Measurements from ENCODE around the gene GYG1.

The GYG1 gene

GRCh38 chr3:149015393-149015792 lies 24.1 kb downstream of the GYG1 start:
- DNase-seq (ENCODE audit: extremely low spot score): no peak
- ChIA-PET CTCF (no interaction called here), POLR2A (no interaction called here)
- TF ChIP-seq ELF4 (IDR thresholded peaks at IDR 0.05) (no peak), LEF1 (IDR thresholded peaks at IDR 0.05; ENCODE audit: borderline replicate concordance) (no peak), PKNOX1 (IDR thresholded peaks at IDR 0.05) (no peak), SP1 (IDR thresholded peaks at IDR 0.05) (no peak), FOXA1 (IDR thresholded peaks at IDR 0.05) (no peak), BHLHE40 (IDR thresholded peaks at IDR 0.05; ENCODE audit: borderline replicate concordance) (no peak), HDGF (IDR thresholded peaks at IDR 0.05; ENCODE audit: borderline replicate concordance) (no peak), FOXM1 (IDR thresholded peaks at IDR 0.05; ENCODE audit: borderline replicate concordance) (no peak), FOXK2 (IDR thresholded peaks at IDR 0.05) (no peak), TARDBP (IDR thresholded peaks at IDR 0.05) (no peak), CTBP1 (IDR thresholded peaks at IDR 0.05; ENCODE audit: borderline replicate concordance) (no peak), NFRKB (IDR thresholded peaks at IDR 0.05) (no peak), L3MBTL2 (conservative IDR thresholded peaks at IDR 0.05) (no peak), ZNF384 (IDR thresholded peaks at IDR 0.05) (no peak), ARNT (IDR thresholded peaks at IDR 0.05) (no peak), SUZ12 (IDR thresholded peaks at IDR 0.05) (no peak)

- ChIA-PET CTCF (no interaction called here), POLR2A (no interaction called here)
- TF ChIP-seq LEF1 (IDR thresholded peaks at IDR 0.05; ENCODE audit: borderline replicate concordance) (no peak), HDGF (IDR thresholded peaks at IDR 0.05; ENCODE audit: borderline replicate concordance) (no peak), ARNT (IDR thresholded peaks at IDR 0.05) (no peak), FOXK2 (IDR thresholded peaks at IDR 0.05) (no peak), CTBP1 (IDR thresholded peaks at IDR 0.05; ENCODE audit: borderline replicate concordance) (no peak), TARDBP (IDR thresholded peaks at IDR 0.05) (no peak), FOXA1 (IDR thresholded peaks at IDR 0.05) (no peak), SUZ12 (IDR thresholded peaks at IDR 0.05) (no peak), NFRKB (IDR thresholded peaks at IDR 0.05) (no peak), ZNF384 (IDR thresholded peaks at IDR 0.05) (no peak), FOXM1 (IDR thresholded peaks at IDR 0.05; ENCODE audit: borderline replicate concordance) (no peak), SP1 (IDR thresholded peaks at IDR 0.05) (no peak), PKNOX1 (IDR thresholded peaks at IDR 0.05) (no peak), BHLHE40 (IDR thresholded peaks at IDR 0.05; ENCODE audit: borderline replicate concordance) (no peak)
- DNase-seq (ENCODE audit: extremely low spot score): no peak
Observed at GRCh38 chr3:149016242-149016641, 24.9 kb downstream of the GYG1 start.

GRCh38 chr3:149016669-149017541 lies 25.6 kb downstream of the GYG1 start:
- CTCF ChIA-PET: interaction anchor here (0.6 kb wide), 1 partner anchor 47 kb away, joined by 3 read pairs; no protein-coding TSS in a partner anchor
- TF ChIP-seq PKNOX1 (IDR thresholded peaks at IDR 0.05) (no peak), ARNT (IDR thresholded peaks at IDR 0.05) (no peak), SUZ12 (IDR thresholded peaks at IDR 0.05) (no peak), LEF1 (IDR thresholded peaks at IDR 0.05; ENCODE audit: borderline replicate concordance) (no peak), FOXK2 (IDR thresholded peaks at IDR 0.05) (no peak), ZNF384 (IDR thresholded peaks at IDR 0.05) (no peak), NFRKB (IDR thresholded peaks at IDR 0.05) (no peak), FOXA1 (IDR thresholded peaks at IDR 0.05) (no peak), ELF4 (IDR thresholded peaks at IDR 0.05) (no peak), BHLHE40 (IDR thresholded peaks at IDR 0.05; ENCODE audit: borderline replicate concordance) (no peak), FOXM1 (IDR thresholded peaks at IDR 0.05; ENCODE audit: borderline replicate concordance) (no peak), HDGF (IDR thresholded peaks at IDR 0.05; ENCODE audit: borderline replicate concordance) (no peak), CTBP1 (IDR thresholded peaks at IDR 0.05; ENCODE audit: borderline replicate concordance) (no peak), SP1 (IDR thresholded peaks at IDR 0.05) (no peak), TARDBP (IDR thresholded peaks at IDR 0.05) (no peak), L3MBTL2 (conservative IDR thresholded peaks at IDR 0.05) (no peak)
- no peak for DNase-seq (ENCODE audit: extremely low spot score)

GRCh38 chr3:149018247-149018646 lies 26.9 kb downstream of the GYG1 start:
- POLR2A ChIA-PET: no interaction called here
- DNase-seq (ENCODE audit: extremely low spot score): no peak
- TF ChIP-seq CTBP1 (IDR thresholded peaks at IDR 0.05; ENCODE audit: borderline replicate concordance) (no peak), ELF4 (IDR thresholded peaks at IDR 0.05) (no peak), ZNF384 (IDR thresholded peaks at IDR 0.05) (no peak)
- CTCF ChIA-PET: no interaction called here

More at GRCh38 chr3:149016669-149017541, 25.6 kb downstream of the GYG1 start:
- POLR2A ChIA-PET: no interaction called here

- TF ChIP-seq LEF1 (IDR thresholded peaks at IDR 0.05; ENCODE audit: borderline replicate concordance) (no peak), CTBP1 (IDR thresholded peaks at IDR 0.05; ENCODE audit: borderline replicate concordance) (no peak), L3MBTL2 (conservative IDR thresholded peaks at IDR 0.05) (no peak), BHLHE40 (IDR thresholded peaks at IDR 0.05; ENCODE audit: borderline replicate concordance) (no peak), FOXM1 (IDR thresholded peaks at IDR 0.05; ENCODE audit: borderline replicate concordance) (no peak), ARNT (IDR thresholded peaks at IDR 0.05) (no peak), HDGF (IDR thresholded peaks at IDR 0.05; ENCODE audit: borderline replicate concordance) (no peak), SUZ12 (IDR thresholded peaks at IDR 0.05) (no peak), PKNOX1 (IDR thresholded peaks at IDR 0.05) (no peak), NFRKB (IDR thresholded peaks at IDR 0.05) (no peak), ELF4 (IDR thresholded peaks at IDR 0.05) (no peak), FOXA1 (IDR thresholded peaks at IDR 0.05) (no peak), ZNF384 (IDR thresholded peaks at IDR 0.05) (no peak)
- ChIA-PET CTCF (no interaction called here), POLR2A (no interaction called here)
- no peak for DNase-seq (ENCODE audit: extremely low spot score)
Observed at GRCh38 chr3:149019580-149019979, 28.2 kb downstream of the GYG1 start.
